Stimulated activated CD8-positive, alpha-beta memory T cell treated with anti-CD3 and anti-CD28 coated beads, Interleukin-12 subunit alpha, Interleukin-12 subunit beta, amount 100 ng/mL, for 1 hour (primary cell): ENCODE measurements around the gene GMDS.
"Not testable (repeated sequence)": the region's sequence is repeated elsewhere in the genome, so short reads cannot be mapped to it uniquely, and the experiment has no call there.

Experiments used
- DNase-seq: peaks from one replicate; pipeline ENCODE4 v3.0.0-alpha.2; 2020; ENCODE audit warnings: low read depth

The GMDS gene

GRCh38 chr6:1708122-1708521 is 537.3 kb downstream of the GMDS start:
- DNase-seq, result no peak

- DNase-seq, result no peak
These were observed 539.8 kb downstream of the GMDS start for GRCh38 chr6:1705630-1706029.

GRCh38 chr6:1705183-1705582 is 540.2 kb downstream of the GMDS start:
- no peak for DNase-seq

GRCh38 chr6:1704711-1705110 is 540.7 kb downstream of the GMDS start:
- DNase-seq, result no peak

- DNase-seq, result no peak
These were observed 541.5 kb downstream of the GMDS start for GRCh38 chr6:1703923-1704322.

- DNase-seq, result no peak
These were observed 542.1 kb downstream of the GMDS start for GRCh38 chr6:1703091-1703855.

GRCh38 chr6:1702580-1703051 is 542.8 kb downstream of the GMDS start:
- DNase-seq, result no peak

- DNase-seq, result no peak
These were observed 543.6 kb downstream of the GMDS start for GRCh38 chr6:1701668-1702353.

- no peak for DNase-seq
These were observed 545.0 kb downstream of the GMDS start for GRCh38 chr6:1700278-1700967.

GRCh38 chr6:1698527-1698926 is 546.9 kb downstream of the GMDS start:
- no peak for DNase-seq

- no peak for DNase-seq
These were observed 547.6 kb downstream of the GMDS start for GRCh38 chr6:1697688-1698351.

- no peak for DNase-seq
These were observed 548.9 kb downstream of the GMDS start for GRCh38 chr6:1696463-1696850.

GRCh38 chr6:1695546-1696462 is 549.6 kb downstream of the GMDS start:
- no peak for DNase-seq

GRCh38 chr6:1691828-1692227 is 553.6 kb downstream of the GMDS start:
- DNase-seq, result not testable (repeated sequence)

- DNase-seq, result not testable (repeated sequence)
These were observed 554.7 kb downstream of the GMDS start for GRCh38 chr6:1690656-1691055.

GRCh38 chr6:1689141-1689540 is 556.3 kb downstream of the GMDS start:
- DNase-seq, result no peak

- no peak for DNase-seq
These were observed 557.0 kb downstream of the GMDS start for GRCh38 chr6:1688396-1688795.

GRCh38 chr6:1687402-1687801 is 558.0 kb downstream of the GMDS start:
- no peak for DNase-seq

- no peak for DNase-seq
These were observed 559.0 kb downstream of the GMDS start for GRCh38 chr6:1686117-1687098.

GRCh38 chr6:1679688-1680068 is 565.7 kb downstream of the GMDS start:
- DNase-seq, result no peak
